DOHH2 (cell line): ENCODE data around the gene FAU.

Experiments used
- EZH2phosphoT487 ChIP-seq: fragments of 200-600 bp; sonication (generic); IDR thresholded peaks from 2 replicates; pipeline ENCODE4 v1.6.1; 2017; ENCODE audit warnings: borderline replicate concordance, mild to moderate bottlenecking, antibody characterized with exemption, low read length, moderate library complexity, mixed read lengths
- TF ChIP-seq, protein P1 (sequence below): fragments of 200-600 bp; sonication (generic); IDR thresholded peaks from one replicate; pipeline ENCODE4 v1.5.1; 2014; ENCODE audit warnings: antibody characterized with exemption, mild to moderate bottlenecking, low read depth, low read length; ENCODE audit not compliant: poor library complexity, severe bottlenecking

DNA sequence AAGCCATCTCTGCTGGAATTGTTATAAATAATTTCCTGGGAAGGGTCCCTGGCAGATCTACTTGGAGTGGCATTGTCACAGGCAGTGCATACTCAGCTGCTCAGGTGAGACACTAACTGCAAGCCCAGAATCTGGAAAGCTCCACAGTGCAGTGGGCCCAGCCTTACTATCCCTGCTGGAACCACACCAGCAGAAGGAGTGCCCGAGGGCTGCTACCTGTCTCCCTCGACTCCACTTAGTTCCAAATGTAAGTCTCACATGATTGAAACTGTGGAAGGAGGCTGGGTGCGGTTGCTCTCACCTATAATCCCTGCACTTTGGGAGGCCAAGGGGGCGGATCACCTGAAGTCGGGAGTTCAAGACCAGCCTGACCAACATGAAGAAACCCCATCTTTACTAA is 26.7 kb upstream of the FAU start:
- TF ChIP-seq, protein P1, sequence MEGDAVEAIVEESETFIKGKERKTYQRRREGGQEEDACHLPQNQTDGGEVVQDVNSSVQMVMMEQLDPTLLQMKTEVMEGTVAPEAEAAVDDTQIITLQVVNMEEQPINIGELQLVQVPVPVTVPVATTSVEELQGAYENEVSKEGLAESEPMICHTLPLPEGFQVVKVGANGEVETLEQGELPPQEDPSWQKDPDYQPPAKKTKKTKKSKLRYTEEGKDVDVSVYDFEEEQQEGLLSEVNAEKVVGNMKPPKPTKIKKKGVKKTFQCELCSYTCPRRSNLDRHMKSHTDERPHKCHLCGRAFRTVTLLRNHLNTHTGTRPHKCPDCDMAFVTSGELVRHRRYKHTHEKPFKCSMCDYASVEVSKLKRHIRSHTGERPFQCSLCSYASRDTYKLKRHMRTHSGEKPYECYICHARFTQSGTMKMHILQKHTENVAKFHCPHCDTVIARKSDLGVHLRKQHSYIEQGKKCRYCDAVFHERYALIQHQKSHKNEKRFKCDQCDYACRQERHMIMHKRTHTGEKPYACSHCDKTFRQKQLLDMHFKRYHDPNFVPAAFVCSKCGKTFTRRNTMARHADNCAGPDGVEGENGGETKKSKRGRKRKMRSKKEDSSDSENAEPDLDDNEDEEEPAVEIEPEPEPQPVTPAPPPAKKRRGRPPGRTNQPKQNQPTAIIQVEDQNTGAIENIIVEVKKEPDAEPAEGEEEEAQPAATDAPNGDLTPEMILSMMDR: no peak
- no peak for TF ChIP-seq EZH2phosphoT487
